Karpas-422 (cell line): ENCODE data around the gene VSIG4. TPM values are rescaled to one million over a fixed set of nuclear protein-coding genes. Genes with fewer than 3 reads are reported as not detected.
"Not testable (repeated sequence)": the region's sequence is repeated elsewhere in the genome, so short reads cannot be mapped to it uniquely, and the experiment has no call there.

ENCODE experiments used
- DNase-seq: peaks from one replicate; pipeline ENCODE4 v3.0.0-alpha.2; 2015
- H2AFZ ChIP-seq: fragments of 200-600 bp; sonication (generic); 2 replicates; pipeline ENCODE4 v1.6.1; 2014; ENCODE audit warnings: antibody characterized with exemption, low read length, mixed read lengths
- H3K27ac ChIP-seq: fragments of 200-600 bp; sonication (generic); 2 replicates; pipeline ENCODE4 v1.5.1; 2014; ENCODE audit warnings: mild to moderate bottlenecking, low read length, moderate library complexity
- H3K27me3 ChIP-seq: fragments of 200-600 bp; sonication (generic); 2 replicates; pipeline ENCODE4 v1.6.1; 2014; ENCODE audit warnings: low read length, mixed read lengths
- H3K36me3 ChIP-seq: fragments of 200-600 bp; sonication (generic); 2 replicates; pipeline ENCODE4 v1.6.1; 2014; ENCODE audit warnings: low read length, mixed read lengths; ENCODE audit not compliant: insufficient read depth
- H3K4me1 ChIP-seq: fragments of 200-600 bp; sonication (generic); 2 replicates; pipeline ENCODE4 v1.6.1; 2014; ENCODE audit warnings: mild to moderate bottlenecking, low read length, mixed read lengths
- H3K4me2 ChIP-seq: fragments of 200-600 bp; sonication (generic); 2 replicates; pipeline ENCODE4 v1.6.1; 2014; ENCODE audit warnings: low read length, low read depth, mild to moderate bottlenecking; ENCODE audit not compliant: poor library complexity, severe bottlenecking
- H3K4me3 ChIP-seq: fragments of 200-600 bp; sonication (generic); 2 replicates; pipeline ENCODE4 v1.5.1; 2014; ENCODE audit warnings: mild to moderate bottlenecking, antibody characterized with exemption, low read length, mixed read lengths
- H3K79me2 ChIP-seq: fragments of 200-600 bp; sonication (generic); 2 replicates; pipeline ENCODE4 v1.6.1; 2014; ENCODE audit warnings: mild to moderate bottlenecking, low read length, mixed read lengths
- H3K9ac ChIP-seq: fragments of 200-600 bp; sonication (generic); 2 replicates; pipeline ENCODE4 v1.6.0; 2014; ENCODE audit warnings: low read length
- H3K9me2 ChIP-seq: fragments of 200-600 bp; sonication (generic), shearing (Covaris generic); replicated peaks from 2 replicates; pipeline ENCODE4 v1.6.0; 2014; ENCODE audit warnings: mild to moderate bottlenecking, low read length, moderate library complexity; ENCODE audit not compliant: insufficient read depth
- H3K9me3 ChIP-seq: fragments of 300-700, 200-600 bp; sonication (generic); 2 replicates; pipeline ENCODE4 v1.6.1; 2014; ENCODE audit warnings: low read length, mixed read lengths
- H4K20me1 ChIP-seq: fragments of 200-600 bp; sonication (generic); 2 replicates; pipeline ENCODE4 v1.6.1; 2014; ENCODE audit warnings: mild to moderate bottlenecking, antibody characterized with exemption, low read length, low read depth; ENCODE audit not compliant: insufficient read depth
- total RNA-seq: library from RNA; depleted of rRNA; stranded (reverse); fragments of >200 nt; shearing (Covaris generic); gene quantifications from 2 replicates; pipeline ENCODE4 v1.2.3, GENCODE V29; 2014; ENCODE audit warnings: low replicate concordance

The VSIG4 gene
- total RNA-seq, 1 experiment from 2014 or later: not detected

GRCh38 chrX:65993332-65993731 lies 46.5 kb downstream of the VSIG4 start:
- no peak overlapping the region for H3K4me2 ChIP-seq
- no peaks in the 10 kb centered on the region for H4K20me1 ChIP-seq
- H2AFZ ChIP-seq: no peak overlapping the region
- no peaks in the 10 kb centered on the region for H3K27me3 ChIP-seq
- no peaks in the 10 kb centered on the region for H3K9me2 ChIP-seq
- H3K27ac ChIP-seq: no peak overlapping the region
- H3K36me3 ChIP-seq: no peaks in the 10 kb centered on the region
- no peak for DNase-seq
- H3K4me3 ChIP-seq: no peak overlapping the region
- H3K4me1 ChIP-seq: no peaks in the 10 kb centered on the region
- no peaks in the 10 kb centered on the region for H3K9me3 ChIP-seq
- H3K9ac ChIP-seq: no peak overlapping the region
- no peaks in the 10 kb centered on the region for H3K79me2 ChIP-seq

- no peak for DNase-seq
- no peaks in the 10 kb centered on the region for H3K36me3 ChIP-seq
- H3K27ac ChIP-seq: no peak overlapping the region
- H3K4me1 ChIP-seq: no peaks in the 10 kb centered on the region
- no peak overlapping the region for H3K4me3 ChIP-seq
- H3K9ac ChIP-seq: no peak overlapping the region
- no peak overlapping the region for H2AFZ ChIP-seq
- no peaks in the 10 kb centered on the region for H4K20me1 ChIP-seq
- no peak overlapping the region for H3K4me2 ChIP-seq
- H3K79me2 ChIP-seq: no peaks in the 10 kb centered on the region
- H3K9me2 ChIP-seq: no peaks in the 10 kb centered on the region
- no peaks in the 10 kb centered on the region for H3K27me3 ChIP-seq
- H3K9me3 ChIP-seq: no peaks in the 10 kb centered on the region
Measured at GRCh38 chrX:65990702-65991101, 49.2 kb downstream of the VSIG4 start.

- H2AFZ ChIP-seq: no peak overlapping the region
Measured at GRCh38 chrX:65987811-65988210, 52.1 kb downstream of the VSIG4 start.

GRCh38 chrX:65985922-65986588 lies 53.8 kb downstream of the VSIG4 start:
- Histone ChIP-seq H3K4me3 (no peak overlapping the region), H3K27ac (no peak overlapping the region), H3K79me2 (no peaks in the 10 kb centered on the region), H3K9me2 (no peaks in the 10 kb centered on the region), H4K20me1 (no peaks in the 10 kb centered on the region), H3K36me3 (no peaks in the 10 kb centered on the region), H2AFZ (no peak overlapping the region), H3K9ac (no peak overlapping the region), H3K4me2 (no peak overlapping the region), H3K4me1 (no peaks in the 10 kb centered on the region), H3K27me3 (no peaks in the 10 kb centered on the region), H3K9me3 (no peaks in the 10 kb centered on the region)
- peak; percentile 83 for DNase-seq

More at GRCh38 chrX:65987811-65988210, 52.1 kb downstream of the VSIG4 start:
- no peak for DNase-seq
- Histone ChIP-seq H3K9ac (no peak overlapping the region), H3K9me2 (no peaks in the 10 kb centered on the region), H3K9me3 (no peaks in the 10 kb centered on the region), H3K4me1 (no peaks in the 10 kb centered on the region), H3K4me3 (no peak overlapping the region), H3K36me3 (no peaks in the 10 kb centered on the region), H3K27me3 (no peaks in the 10 kb centered on the region), H3K4me2 (no peak overlapping the region), H3K79me2 (no peaks in the 10 kb centered on the region), H4K20me1 (no peaks in the 10 kb centered on the region), H3K27ac (no peak overlapping the region)

- Histone ChIP-seq H3K36me3 (no peaks in the 10 kb centered on the region), H3K4me2 (no peak overlapping the region), H3K27ac (no peak overlapping the region), H2AFZ (no peak overlapping the region), H3K9me2 (no peaks in the 10 kb centered on the region), H4K20me1 (no peaks in the 10 kb centered on the region), H3K4me1 (no peaks in the 10 kb centered on the region), H3K4me3 (no peak overlapping the region), H3K79me2 (no peaks in the 10 kb centered on the region), H3K9ac (no peak overlapping the region), H3K9me3 (no peaks in the 10 kb centered on the region), H3K27me3 (no peaks in the 10 kb centered on the region)
- DNase-seq: no peak
Measured at GRCh38 chrX:65985211-65985610, 54.7 kb downstream of the VSIG4 start.

GRCh38 chrX:65977161-65977560 lies 62.7 kb downstream of the VSIG4 start:
- not testable (repeated sequence) for H3K4me1 ChIP-seq, DNase-seq, H3K27me3 ChIP-seq, H4K20me1 ChIP-seq, H3K27ac ChIP-seq, H3K79me2 ChIP-seq, H3K9ac ChIP-seq, H3K4me2 ChIP-seq, H3K4me3 ChIP-seq, H3K9me2 ChIP-seq, H3K36me3 ChIP-seq, H3K9me3 ChIP-seq, H2AFZ ChIP-seq

GRCh38 chrX:65976161-65976560 lies 63.7 kb downstream of the VSIG4 start:
- no peaks in the 10 kb centered on the region for H3K79me2 ChIP-seq
- H2AFZ ChIP-seq: no peak overlapping the region
- no peaks in the 10 kb centered on the region for H4K20me1 ChIP-seq
- no peaks in the 10 kb centered on the region for H3K27me3 ChIP-seq
- no peak overlapping the region for H3K4me3 ChIP-seq
- H3K9me2 ChIP-seq: no peaks in the 10 kb centered on the region
- H3K9ac ChIP-seq: no peak overlapping the region
- no peaks in the 10 kb centered on the region for H3K9me3 ChIP-seq
- H3K36me3 ChIP-seq: no peaks in the 10 kb centered on the region
- no peak for DNase-seq
- no peaks in the 10 kb centered on the region for H3K4me1 ChIP-seq
- H3K27ac ChIP-seq: no peak overlapping the region
- no peak overlapping the region for H3K4me2 ChIP-seq

- H3K79me2 ChIP-seq, DNase-seq, H3K27ac ChIP-seq, H3K9me2 ChIP-seq, H3K9me3 ChIP-seq, H3K9ac ChIP-seq, H3K4me1 ChIP-seq, H4K20me1 ChIP-seq, H3K4me3 ChIP-seq, H2AFZ ChIP-seq, H3K4me2 ChIP-seq, H3K36me3 ChIP-seq, H3K27me3 ChIP-seq: not testable (repeated sequence)
Measured at GRCh38 chrX:65975161-65975751, 64.6 kb downstream of the VSIG4 start.
